HL-60 (cell line): ENCODE measurements around the gene KLHDC8A.
A peak's percentile ranks its signal among the peaks of the same experiment; 100 is the strongest.

Source experiments
- DNase-seq, 2 experiments: peaks; one replicate each; pipeline ENCODE4 v3.0.0-alpha.2; 2010 to 2020; ENCODE audit warnings: low read depth in 1 of 2, low spot score in 1 of 2
- H3K27ac ChIP-seq: fragments of 250-450 bp; sonication (Bioruptor Pico); replicated peaks from 2 replicates; pipeline ENCODE4 v1.5.1; 2020; ENCODE audit warnings: mild to moderate bottlenecking, moderate library complexity
- H3K27me3 ChIP-seq: fragments of 250-450 bp; sonication (Bioruptor Pico); 2 replicates; pipeline ENCODE4 v1.5.1; 2021; ENCODE audit warnings: mild to moderate bottlenecking, moderate library complexity; ENCODE audit not compliant: insufficient read depth, poor library complexity, severe bottlenecking
- H3K4me3 ChIP-seq: replicated peaks from 2 replicates; pipeline ENCODE4 v1.5.1; 2011; ENCODE audit warnings: mild to moderate bottlenecking, control low read depth, low read length; ENCODE audit not compliant: insufficient read depth
- CTCF ChIP-seq: IDR thresholded peaks from one replicate; pipeline ENCODE4 v1.5.1; 2011; ENCODE audit warnings: low read length, control low read depth, inconsistent platforms; ENCODE audit not compliant: insufficient read depth
- GABPA ChIP-seq: IDR thresholded peaks from 2 replicates; pipeline ENCODE4 v1.6.1; 2012; ENCODE audit warnings: low read depth
- POLR2AphosphoS5 ChIP-seq: IDR thresholded peaks from 2 replicates; pipeline ENCODE4 v1.6.1; 2012; ENCODE audit warnings: low read depth
- REST ChIP-seq: IDR thresholded peaks from 2 replicates; pipeline ENCODE4 v1.6.1; 2012; ENCODE audit warnings: low read depth; ENCODE audit not compliant: insufficient replicate concordance
- SPI1 ChIP-seq: IDR thresholded peaks from 2 replicates; pipeline ENCODE4 v1.6.1; 2012; ENCODE audit warnings: low read depth, mild to moderate bottlenecking, borderline replicate concordance

Gene KLHDC8A

GRCh38 chr1:205312866-205313562 is 43.7 kb downstream of the KLHDC8A start:
- no peak overlapping the region for H3K27ac ChIP-seq
- TF ChIP-seq GABPA (no peak), REST (no peak), POLR2AphosphoS5 (no peak), SPI1 (no peak), CTCF (no peak)
- no peaks in the 10 kb centered on the region for H3K27me3 ChIP-seq
- no peak for DNase-seq
- H3K4me3 ChIP-seq, result no peak overlapping the region

- TF ChIP-seq CTCF (no peak), SPI1 (peak; percentile 93)
- Histone ChIP-seq H3K27ac (no peak overlapping the region), H3K27me3 (no peaks in the 10 kb centered on the region), H3K4me3 (no peak overlapping the region)
- peak in 1 of 2 experiments; percentile 48 for DNase-seq
Measured at GRCh38 chr1:205310976-205311704, 45.6 kb downstream of the KLHDC8A start.

- Histone ChIP-seq H3K27me3 (no peaks in the 10 kb centered on the region), H3K27ac (no peak overlapping the region), H3K4me3 (no peak overlapping the region)
- no peak for TF ChIP-seq POLR2AphosphoS5
- no peak for TF ChIP-seq REST
- no peak for TF ChIP-seq GABPA
- TF ChIP-seq SPI1, result no peak
- no peak for TF ChIP-seq CTCF
- no peak for DNase-seq
Measured at GRCh38 chr1:205309741-205310140, 47.0 kb downstream of the KLHDC8A start.
